ENCODE results near the gene PAPPA.

DNA sequence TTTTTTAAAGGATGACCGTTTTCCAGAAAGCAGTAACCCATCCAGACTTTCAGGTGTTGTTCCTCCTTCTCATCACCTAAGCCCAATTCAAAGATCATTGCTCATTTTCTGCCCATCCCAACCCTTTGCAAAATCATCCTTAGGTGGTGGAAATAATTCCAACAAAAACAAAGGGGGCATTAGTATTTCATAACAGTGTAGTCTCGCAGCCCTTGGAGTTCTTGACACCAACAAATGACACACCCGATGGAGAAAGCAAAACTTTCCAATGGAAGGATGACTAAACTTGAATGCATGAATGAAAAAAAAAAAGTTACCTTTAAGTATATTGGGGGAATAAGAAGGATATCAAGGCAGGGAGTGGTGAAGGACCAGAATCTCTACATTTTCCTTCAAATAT, 117.0 kb downstream of the PAPPA start:
- TF ChIP-seq NBN (IDR thresholded peaks at IDR 0.05; ENCODE audit: low read depth): no peak
- no peak for TF ChIP-seq SIX5 (IDR thresholded peaks at IDR 0.05; ENCODE audit: borderline replicate concordance in 1 of 2, insufficient read depth in 1 of 2, low read depth in 1 of 2, low read length in 2 of 2)
- TF ChIP-seq, protein P1, sequence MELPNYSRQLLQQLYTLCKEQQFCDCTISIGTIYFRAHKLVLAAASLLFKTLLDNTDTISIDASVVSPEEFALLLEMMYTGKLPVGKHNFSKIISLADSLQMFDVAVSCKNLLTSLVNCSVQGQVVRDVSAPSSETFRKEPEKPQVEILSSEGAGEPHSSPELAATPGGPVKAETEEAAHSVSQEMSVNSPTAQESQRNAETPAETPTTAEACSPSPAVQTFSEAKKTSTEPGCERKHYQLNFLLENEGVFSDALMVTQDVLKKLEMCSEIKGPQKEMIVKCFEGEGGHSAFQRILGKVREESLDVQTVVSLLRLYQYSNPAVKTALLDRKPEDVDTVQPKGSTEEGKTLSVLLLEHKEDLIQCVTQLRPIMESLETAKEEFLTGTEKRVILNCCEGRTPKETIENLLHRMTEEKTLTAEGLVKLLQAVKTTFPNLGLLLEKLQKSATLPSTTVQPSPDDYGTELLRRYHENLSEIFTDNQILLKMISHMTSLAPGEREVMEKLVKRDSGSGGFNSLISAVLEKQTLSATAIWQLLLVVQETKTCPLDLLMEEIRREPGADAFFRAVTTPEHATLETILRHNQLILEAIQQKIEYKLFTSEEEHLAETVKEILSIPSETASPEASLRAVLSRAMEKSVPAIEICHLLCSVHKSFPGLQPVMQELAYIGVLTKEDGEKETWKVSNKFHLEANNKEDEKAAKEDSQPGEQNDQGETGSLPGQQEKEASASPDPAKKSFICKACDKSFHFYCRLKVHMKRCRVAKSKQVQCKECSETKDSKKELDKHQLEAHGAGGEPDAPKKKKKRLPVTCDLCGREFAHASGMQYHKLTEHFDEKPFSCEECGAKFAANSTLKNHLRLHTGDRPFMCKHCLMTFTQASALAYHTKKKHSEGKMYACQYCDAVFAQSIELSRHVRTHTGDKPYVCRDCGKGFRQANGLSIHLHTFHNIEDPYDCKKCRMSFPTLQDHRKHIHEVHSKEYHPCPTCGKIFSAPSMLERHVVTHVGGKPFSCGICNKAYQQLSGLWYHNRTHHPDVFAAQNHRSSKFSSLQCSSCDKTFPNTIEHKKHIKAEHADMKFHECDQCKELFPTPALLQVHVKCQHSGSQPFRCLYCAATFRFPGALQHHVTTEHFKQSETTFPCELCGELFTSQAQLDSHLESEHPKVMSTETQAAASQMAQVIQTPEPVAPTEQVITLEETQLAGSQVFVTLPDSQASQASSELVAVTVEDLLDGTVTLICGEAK (IDR thresholded peaks at IDR 0.05): no peak
- TF ChIP-seq, protein P1 (CRISPR knock-in tag; IDR thresholded peaks at IDR 0.05): no peak
- TF ChIP-seq, protein P2, sequence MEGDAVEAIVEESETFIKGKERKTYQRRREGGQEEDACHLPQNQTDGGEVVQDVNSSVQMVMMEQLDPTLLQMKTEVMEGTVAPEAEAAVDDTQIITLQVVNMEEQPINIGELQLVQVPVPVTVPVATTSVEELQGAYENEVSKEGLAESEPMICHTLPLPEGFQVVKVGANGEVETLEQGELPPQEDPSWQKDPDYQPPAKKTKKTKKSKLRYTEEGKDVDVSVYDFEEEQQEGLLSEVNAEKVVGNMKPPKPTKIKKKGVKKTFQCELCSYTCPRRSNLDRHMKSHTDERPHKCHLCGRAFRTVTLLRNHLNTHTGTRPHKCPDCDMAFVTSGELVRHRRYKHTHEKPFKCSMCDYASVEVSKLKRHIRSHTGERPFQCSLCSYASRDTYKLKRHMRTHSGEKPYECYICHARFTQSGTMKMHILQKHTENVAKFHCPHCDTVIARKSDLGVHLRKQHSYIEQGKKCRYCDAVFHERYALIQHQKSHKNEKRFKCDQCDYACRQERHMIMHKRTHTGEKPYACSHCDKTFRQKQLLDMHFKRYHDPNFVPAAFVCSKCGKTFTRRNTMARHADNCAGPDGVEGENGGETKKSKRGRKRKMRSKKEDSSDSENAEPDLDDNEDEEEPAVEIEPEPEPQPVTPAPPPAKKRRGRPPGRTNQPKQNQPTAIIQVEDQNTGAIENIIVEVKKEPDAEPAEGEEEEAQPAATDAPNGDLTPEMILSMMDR (IDR thresholded peaks at IDR 0.05 in 2 of 3, conservative IDR thresholded peaks at IDR 0.05 in 1 of 3; ENCODE audit: insufficient read depth in 2 of 3, low read depth in 1 of 3, low read length in 3 of 3): no peak
- no peak for TF ChIP-seq POLR2AphosphoS5 (IDR thresholded peaks at IDR 0.05; ENCODE audit: control insufficient read depth, insufficient read depth, low read depth, low read length)
- TF ChIP-seq BCL6 (CRISPR knock-in tag; IDR thresholded peaks at IDR 0.05): no peak
- TF ChIP-seq THAP7 (CRISPR knock-in tag; IDR thresholded peaks at IDR 0.05): no peak
- no peak for TF ChIP-seq XRCC3 (IDR thresholded peaks at IDR 0.05)
